Esophagus squamous epithelium (tissue), 5 donors: ENCODE results near the gene HTRA2. TPM values are rescaled to one million over a fixed set of nuclear protein-coding genes. Genes with fewer than 3 reads are reported as not detected.

Experiments
- DNase-seq: peaks from one replicate; lab custom pipeline; 2025; lab: John Stamatoyannopoulos, UW
- H3K27ac ChIP-seq, 4 donors: fragments of 200-600 bp; sonication (generic); one replicate each; pipeline ENCODE4 v1.5.1; 2016 to 2019; ENCODE audit warnings: mild to moderate bottlenecking in 1 of 4
- H3K27me3 ChIP-seq, 4 donors: fragments of 200-600 bp; sonication (generic); 1 replicate in 3 of 4; 2 replicates in 1 of 4; pipeline versions ENCODE4 v1.5.1 to v1.6.0; 2017 to 2021; ENCODE audit warnings: antibody characterized with exemption in 1 of 4
- H3K36me3 ChIP-seq, 3 donors: fragments of 200-600 bp; sonication (generic); one replicate each; pipeline ENCODE4 v1.5.1; 2016 to 2019
- H3K4me1 ChIP-seq, 3 donors: fragments of 200-600 bp; sonication (generic); one replicate each; pipeline ENCODE4 v1.5.1; 2017 to 2019
- H3K4me3 ChIP-seq, 4 donors: fragments of 200-600 bp; sonication (generic); 1 replicate in 3 of 4; 2 replicates in 1 of 4; pipeline ENCODE4 v1.5.1; 2016 to 2019; ENCODE audit warnings: mild to moderate bottlenecking in 2 of 4, moderate library complexity in 1 of 4
- H3K9me3 ChIP-seq, 3 donors: fragments of 200-600 bp; sonication (generic); one replicate each; pipeline ENCODE4 v1.5.1; 2016 to 2019
- CTCF ChIP-seq, 6 experiments: fragments of 450-650 bp in 4 of 6; fragments of 200-600 bp in 2 of 6; sonication (generic) in 2 of 6; IDR thresholded peaks; one replicate each; pipeline ENCODE4 v1.5.1; 2016 to 2019; ENCODE audit warnings: antibody characterized with exemption in 6 of 6, mild to moderate bottlenecking in 4 of 6, moderate library complexity in 4 of 6
- POLR2A ChIP-seq, 4 donors: fragments of 450-650 bp; IDR thresholded peaks; one replicate each; pipeline ENCODE4 v1.6.1; 2017; ENCODE audit warnings: antibody characterized with exemption in 4 of 4, mild to moderate bottlenecking in 4 of 4, moderate library complexity in 3 of 4
- WGBS, 2 donors: methylation state at CpG; one replicate each; pipeline ENCODE4 v1.1.5; 2018; 5-methylcytosine and 5-hydroxymethylcytosine counted together
- intact Hi-C: fragments of 100-400 bp; cut with DNase I; formaldehyde crosslinking; loops from one replicate; pipeline ENCODE4 v1.15.0; 2022
- total RNA-seq, 4 donors: library from RNA; depleted of rRNA; stranded (reverse); fragments of >200 nt; gene quantifications; one replicate each; pipeline ENCODE4 v1.1.0, GENCODE V29; 2016
- donor health status: DM: yes; HTN: yes; CAD: no.

The HTRA2 gene
- total RNA-seq, 4 donors from 2014 or later = 16.9 to 25.8 (median 22.0) TPM

GRCh38 chr2:74507145-74507925 lies 22.4 kb upstream of the HTRA2 start, which contains the start of gene PCGF1:
Gene PCGF1, minus strand, starts transcription at chr2:74507695. Its CDS starts 27 bp downstream, at chr2:74507668.
- TF ChIP-seq CTCF (IDR thresholded peaks at IDR 0.05) = peak in 5 of 6 experiments; percentile 8 to 38 (median 20)
- TF ChIP-seq POLR2A (IDR thresholded peaks at IDR 0.05) = peak in 3 of 4 donors; percentile 25 to 55 (median 30)
- peaks cover 0 to 56% (median 9%) of the 10 kb centered on the region in 4 donors for H3K27me3 ChIP-seq
- peak; percentile 89 for DNase-seq

GRCh38 chr2:74507926-74508520 lies 21.7 kb upstream of the HTRA2 start:
- H3K4me1 ChIP-seq = peaks cover 26 to 50% (median 28%) of the 10 kb centered on the region in 3 donors
- H3K4me3 ChIP-seq = peak overlapping the region; percentile 56 to 86 (median 72)
- intact Hi-C loops = no loop called here
- 15 to 38% methylated on average over 9 to 20 of the region's 38 CpGs for WGBS, 2 donors
- H3K27me3 ChIP-seq = peaks cover 5 to 56% (median 14%) of the 10 kb centered on the region in 4 donors
- peaks cover 0 to 23% (median 9%) of the 10 kb centered on the region in 3 donors for H3K36me3 ChIP-seq
- TF ChIP-seq POLR2A (IDR thresholded peaks at IDR 0.05) (no peak), CTCF (IDR thresholded peaks at IDR 0.05) (no peak)
- DNase-seq = no peak
- H3K9me3 ChIP-seq = no peaks in the 10 kb centered on the region
- H3K27ac ChIP-seq = peak overlapping the region; percentile 96 to 99 (median 97)

More at GRCh38 chr2:74507145-74507925, 22.4 kb upstream of the HTRA2 start, which contains the start of gene PCGF1:
- Histone ChIP-seq H3K4me1 (peaks cover 26 to 56% (median 33%) of the 10 kb centered on the region in 3 donors), H3K27ac (peak within 1 kb of the TSS; percentile 96 to 99 (median 97)), H3K9me3 (no peaks in the 10 kb centered on the region), H3K36me3 (peaks cover 0 to 23% (median 9%) of the 10 kb centered on the region in 3 donors), H3K4me3 (peak within 1 kb of the TSS; percentile 56 to 86 (median 72))
- 1% methylated on average over 32 to 37 of the region's 56 CpGs for WGBS, 2 donors
- intact Hi-C loops = no loop called here

GRCh38 chr2:74510272-74510671 lies 19.5 kb upstream of the HTRA2 start:
- no peaks in the 10 kb centered on the region for H3K9me3 ChIP-seq
- H3K36me3 ChIP-seq = peaks cover 0 to 12% (median 9%) of the 10 kb centered on the region in 3 donors
- H3K4me1 ChIP-seq = peaks cover 35 to 50% (median 37%) of the 10 kb centered on the region in 3 donors
- 74 to 81% methylated on average over 4 of the region's 4 CpGs for WGBS, 2 donors
- TF ChIP-seq CTCF (IDR thresholded peaks at IDR 0.05) (no peak), POLR2A (IDR thresholded peaks at IDR 0.05) (no peak)
- H3K4me3 ChIP-seq = no peak overlapping the region
- peaks cover 27 to 70% (median 36%) of the 10 kb centered on the region in 4 donors for H3K27me3 ChIP-seq
- no peak overlapping the region for H3K27ac ChIP-seq
- DNase-seq = no peak
- intact Hi-C loops = no loop called here

GRCh38 chr2:74511104-74511989 lies 18.4 kb upstream of the HTRA2 start:
- Histone ChIP-seq H3K27me3 (peaks cover 38 to 81% (median 44%) of the 10 kb centered on the region in 4 donors), H3K9me3 (no peaks in the 10 kb centered on the region), H3K4me3 (no peak overlapping the region), H3K4me1 (peaks cover 27 to 50% (median 38%) of the 10 kb centered on the region in 3 donors), H3K36me3 (peaks cover 0 to 1% (median 0%) of the 10 kb centered on the region in 3 donors), H3K27ac (no peak overlapping the region)
- TF ChIP-seq POLR2A (IDR thresholded peaks at IDR 0.05) = no peak
- TF ChIP-seq CTCF (IDR thresholded peaks at IDR 0.05) = no peak
- intact Hi-C loops = no loop called here
- 49 to 50% methylated on average over 5 of the region's 11 CpGs for WGBS, 2 donors
- DNase-seq = no peak
